ENCODE data around the gene ETFA.

Gene ETFA

GRCh38 chr15:76311100-76311953, at the start of gene ETFA:
Gene ETFA (minus strand): TSS chr15:76311469. CDS start chr15:76311388, 81 bp downstream.
- DNase-seq (ENCODE audit: low read depth, low spot score) = peak; percentile 98

- no peak for DNase-seq (ENCODE audit: low read depth, low spot score)
Observed at GRCh38 chr15:76360416-76360815, 49.1 kb upstream of the ETFA start.

DNA sequence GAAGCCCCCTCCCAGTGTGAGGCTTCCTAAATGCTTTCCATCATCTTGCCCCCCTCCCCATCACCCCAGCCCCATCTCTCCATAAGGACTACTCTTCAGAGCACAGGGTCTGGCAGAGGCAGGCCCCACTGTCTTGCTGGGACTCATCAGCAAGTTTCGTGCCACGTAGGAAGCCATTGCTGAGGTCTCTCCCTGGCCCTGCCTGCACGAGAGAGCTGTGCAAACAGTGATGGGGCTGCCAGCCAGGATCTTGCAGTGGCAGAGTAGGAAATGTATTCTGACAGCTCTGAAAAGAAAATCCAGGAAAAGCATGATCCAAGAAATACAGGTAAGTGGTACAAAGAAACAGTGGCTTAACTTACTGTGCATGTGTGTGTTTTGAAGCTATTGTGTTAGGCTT, 47.9 kb upstream of the ETFA start:
- DNase-seq (ENCODE audit: low read depth, low spot score) = no peak

- DNase-seq (ENCODE audit: low read depth, low spot score) = no peak
Observed at GRCh38 chr15:76358453-76358852, 47.2 kb upstream of the ETFA start.

DNA sequence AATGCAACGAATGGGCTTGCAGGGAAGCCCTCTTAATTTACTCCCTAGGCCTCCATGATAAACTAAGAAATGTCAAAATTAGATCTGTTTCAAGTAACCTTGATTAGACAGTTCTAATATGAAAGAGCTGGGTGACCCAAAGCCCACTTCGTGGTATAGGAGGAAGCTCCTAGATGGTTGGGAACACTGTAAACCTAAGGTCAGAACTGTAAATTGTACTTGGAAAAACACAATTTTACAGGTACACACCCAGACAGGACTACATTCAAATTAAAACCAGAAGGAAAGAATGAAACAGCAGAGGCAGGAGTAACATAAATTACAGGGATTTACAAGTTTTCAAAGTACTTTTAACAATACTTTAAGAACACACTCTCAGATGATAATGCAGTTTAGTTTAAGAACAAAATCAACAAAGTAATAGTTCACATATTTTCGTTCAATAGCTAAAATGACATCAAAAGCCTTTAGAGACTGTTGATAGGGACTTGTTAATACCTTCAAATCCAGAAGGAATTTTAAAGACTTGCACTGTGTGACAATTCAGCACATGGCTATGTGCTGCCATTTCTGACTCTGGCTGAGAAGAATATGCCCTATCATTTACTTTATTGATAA, 43.7 kb upstream of the ETFA start:
- DNase-seq (ENCODE audit: low read depth, low spot score) = no peak

DNA sequence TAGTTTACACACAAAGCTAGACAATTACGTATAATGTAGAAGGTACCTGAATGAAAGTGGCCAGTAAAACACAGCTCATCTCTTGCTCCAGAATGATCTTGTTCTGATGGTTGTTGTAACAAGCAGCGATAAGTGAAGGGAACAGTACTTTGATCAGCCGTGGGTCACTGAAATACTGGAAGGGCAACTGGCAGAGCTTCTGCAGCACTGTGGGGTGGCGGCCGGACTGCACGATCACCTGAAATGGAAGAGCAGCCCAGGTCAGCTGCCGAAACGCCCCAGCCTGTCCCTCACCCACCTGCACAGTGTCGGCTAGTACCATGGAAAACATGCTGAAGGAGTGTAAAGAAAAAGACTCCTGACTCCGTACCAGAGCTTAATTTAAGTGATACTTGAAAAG, 42.6 kb upstream of the ETFA start:
- DNase-seq (ENCODE audit: low read depth, low spot score) = no peak

- DNase-seq (ENCODE audit: low read depth, low spot score) = no peak
Observed at GRCh38 chr15:76353023-76353577, 41.8 kb upstream of the ETFA start.

GRCh38 chr15:76349301-76350070, 38.2 kb upstream of the ETFA start:
- DNase-seq (ENCODE audit: low read depth, low spot score) = no peak

GRCh38 chr15:76347482-76348055, 36.3 kb upstream of the ETFA start:
- DNase-seq (ENCODE audit: low read depth, low spot score) = peak; percentile 36

DNA sequence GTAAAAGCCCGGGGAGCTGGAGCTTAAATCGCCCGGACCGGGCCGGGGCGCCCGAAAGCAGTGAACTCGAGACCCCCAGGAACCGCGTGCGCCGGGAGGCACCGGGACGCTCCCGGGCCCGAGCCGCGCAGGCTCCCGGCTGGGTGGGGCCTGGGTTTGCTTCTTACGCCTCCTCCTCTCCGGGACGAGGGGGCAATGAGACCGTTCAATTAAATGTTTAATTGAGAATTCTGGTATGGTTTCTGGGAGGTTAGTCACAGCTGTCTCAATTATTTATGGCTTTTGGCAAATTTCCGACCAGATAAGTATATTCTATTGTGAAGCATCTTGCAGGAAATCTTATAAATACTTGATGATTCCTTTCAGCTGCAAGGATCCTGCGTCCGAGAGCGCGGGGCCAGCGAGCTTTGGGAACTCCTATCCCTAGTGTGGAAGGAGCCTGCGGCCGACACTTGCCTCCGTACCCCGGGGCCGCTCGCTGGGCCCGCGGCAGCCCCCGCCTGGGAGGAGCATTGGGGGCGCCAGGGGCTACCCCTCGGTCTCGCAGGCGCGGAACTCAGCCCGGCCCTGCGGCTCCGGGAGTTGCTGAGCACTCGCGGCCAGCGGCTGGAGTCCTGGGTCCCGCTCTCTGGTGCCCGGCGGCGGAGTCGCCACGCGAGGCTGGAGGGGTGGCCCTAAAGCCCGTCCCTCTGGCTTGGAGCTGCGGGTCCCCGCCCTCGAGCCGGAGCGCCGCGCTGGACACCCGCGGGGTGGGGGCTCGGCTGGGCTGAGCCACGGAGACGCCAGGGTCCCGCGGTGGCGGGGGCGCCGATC, 35.6 kb upstream of the ETFA start:
- peak; percentile 55 for DNase-seq (ENCODE audit: low read depth, low spot score)

- peak; percentile 51 for DNase-seq (ENCODE audit: low read depth, low spot score)
Observed at GRCh38 chr15:76345880-76346668, 34.8 kb upstream of the ETFA start.

DNA sequence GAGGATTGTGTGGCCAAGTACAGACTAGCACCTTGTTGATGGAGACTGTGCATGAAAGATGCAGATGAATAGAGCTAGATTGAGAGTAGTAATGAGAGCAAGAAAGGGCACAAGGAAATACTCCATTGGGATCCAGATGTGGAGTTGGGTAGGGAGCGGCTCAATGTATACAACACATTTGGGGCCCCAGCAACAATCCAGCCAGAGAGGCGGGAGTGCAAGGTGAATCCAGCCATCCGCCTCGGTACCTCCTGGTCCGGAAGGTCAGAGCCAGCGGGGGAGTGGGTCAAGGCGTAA, 34.3 kb upstream of the ETFA start:
- DNase-seq (ENCODE audit: low read depth, low spot score) = no peak

- DNase-seq (ENCODE audit: low read depth, low spot score) = no peak
Observed at GRCh38 chr15:76344893-76345582, 33.8 kb upstream of the ETFA start.

- peak; percentile 38 for DNase-seq (ENCODE audit: low read depth, low spot score)
Observed at GRCh38 chr15:76343313-76343996, 32.2 kb upstream of the ETFA start.

DNA sequence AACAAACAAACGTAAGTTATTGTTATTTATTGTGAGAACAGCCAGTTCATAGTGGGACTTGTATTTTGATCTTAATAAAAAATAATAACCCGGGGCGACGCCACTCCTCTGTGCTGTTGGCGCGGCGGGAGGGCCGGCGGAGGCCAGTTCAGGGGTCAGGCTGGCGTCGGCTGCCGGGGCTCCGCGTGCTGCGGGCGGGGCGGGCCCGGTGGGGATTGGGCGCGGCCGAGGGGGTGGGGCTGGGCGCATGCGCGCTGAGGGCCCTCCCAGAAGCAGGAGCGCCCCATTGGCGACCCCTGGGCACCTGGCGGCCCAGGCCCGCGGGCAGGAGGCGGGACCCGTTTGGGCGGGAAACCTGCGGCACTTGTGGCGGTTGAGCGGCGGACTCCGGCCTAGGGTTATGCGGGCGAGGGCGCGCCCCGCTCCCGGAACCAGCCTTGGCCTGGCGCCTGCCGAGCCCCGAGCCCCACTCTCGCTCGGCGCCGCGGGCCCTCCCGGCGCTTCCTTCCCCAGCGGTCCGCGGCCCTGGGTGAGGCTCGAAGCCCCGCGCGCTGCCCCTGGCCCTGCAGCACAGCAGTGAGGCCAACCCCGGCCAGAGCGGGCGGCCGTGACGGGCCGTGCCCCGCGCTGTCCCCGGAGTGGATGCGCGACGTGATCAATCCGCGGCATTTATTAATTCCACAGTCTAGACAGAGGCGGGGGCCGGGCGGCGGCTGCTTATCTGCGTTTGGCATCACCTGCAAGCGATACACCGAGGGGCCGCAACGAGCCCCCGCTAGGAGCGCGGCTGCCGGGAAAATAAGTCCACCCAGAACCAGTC, 31.3 kb upstream of the ETFA start:
- DNase-seq (ENCODE audit: low read depth, low spot score) = peak; percentile 54

GRCh38 chr15:76342058-76342381, 30.8 kb upstream of the ETFA start:
- DNase-seq (ENCODE audit: low read depth, low spot score) = peak; percentile 53

DNA sequence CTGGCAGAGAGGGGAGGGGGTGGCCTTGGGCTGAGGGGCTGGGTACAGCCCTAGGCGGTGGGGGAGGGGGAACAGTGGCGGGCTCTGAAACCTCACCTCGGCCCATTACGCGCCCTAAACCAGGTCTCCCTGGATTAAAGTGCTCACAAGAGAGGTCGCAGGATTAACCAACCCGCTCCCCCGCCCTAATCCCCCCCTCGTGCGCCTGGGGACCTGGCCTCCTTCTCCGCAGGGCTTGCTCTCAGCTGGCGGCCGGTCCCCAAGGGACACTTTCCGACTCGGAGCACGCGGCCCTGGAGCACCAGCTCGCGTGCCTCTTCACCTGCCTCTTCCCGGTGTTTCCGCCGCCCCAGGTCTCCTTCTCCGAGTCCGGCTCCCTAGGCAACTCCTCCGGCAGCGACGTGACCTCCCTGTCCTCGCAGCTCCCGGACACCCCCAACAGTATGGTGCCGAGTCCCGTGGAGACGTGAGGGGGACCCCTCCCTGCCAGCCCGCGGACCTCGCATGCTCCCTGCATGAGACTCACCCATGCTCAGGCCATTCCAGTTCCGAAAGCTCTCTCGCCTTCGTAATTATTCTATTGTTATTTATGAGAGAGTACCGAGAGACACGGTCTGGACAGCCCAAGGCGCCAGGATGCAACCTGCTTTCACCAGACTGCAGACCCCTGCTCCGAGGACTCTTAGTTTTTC, 30.2 kb upstream of the ETFA start:
- DNase-seq (ENCODE audit: low read depth, low spot score) = peak; percentile 62
